NB4 (cell line): Measurements from ENCODE around the gene TMEM238.
"Not testable (repeated sequence)": the region's sequence is repeated elsewhere in the genome, so short reads cannot be mapped to it uniquely, and the experiment has no call there.

Experiments
- CTCF ChIP-seq: IDR thresholded peaks from one replicate; pipeline ENCODE4 v1.5.1; 2012; ENCODE audit warnings: low read depth, low read length
- MAX ChIP-seq: IDR thresholded peaks from 2 replicates; pipeline ENCODE4 v1.6.1; 2011; ENCODE audit warnings: low read depth, low read length
- MYC ChIP-seq: IDR thresholded peaks from 2 replicates; pipeline ENCODE4 v1.6.1; 2011; ENCODE audit warnings: low read depth, low read length
- POLR2A ChIP-seq: IDR thresholded peaks from 2 replicates; pipeline ENCODE4 v1.6.1; 2011; ENCODE audit warnings: mild to moderate bottlenecking; ENCODE audit not compliant: insufficient read length; ENCODE audit errors: extremely low read depth

- TF ChIP-seq MAX, CTCF, POLR2A, MYC: not testable (repeated sequence)
Observed at GRCh38 chr19:55401390-55401789, 17.3 kb upstream of the TMEM238 start.
